Motor neuron (in vitro differentiated cells): Measurements from ENCODE around the gene POLE2. TPM values are rescaled to one million over a fixed set of nuclear protein-coding genes. Genes with fewer than 3 reads are reported as not detected.
"Not testable (repeated sequence)": the region's sequence is repeated elsewhere in the genome, so short reads cannot be mapped to it uniquely, and the experiment has no call there.

ENCODE experiments used
- ATAC-seq, 8 experiments: fragments of 200-7000 bp; cut with Tn5 transposase; replicated peaks in 6 of 8; 2 replicates each; pipeline ENCODE4 v1.8.0; 2021; ENCODE audit warnings: mild to moderate bottlenecking in 8 of 8, moderate library complexity in 8 of 8
- H3K27ac ChIP-seq, 2 donors: fragments of 250-450 bp; sonication (Bioruptor Pico); 2 replicates each; pipeline ENCODE4 v1.9.0; 2021; ENCODE audit warnings: antibody characterized with exemption in 2 of 2, mild to moderate bottlenecking in 2 of 2, moderate library complexity in 1 of 2
- H3K4me1 ChIP-seq, 2 donors: fragments of 250-450 bp; sonication (Bioruptor Pico); replicated peaks in 1 of 2; 2 replicates each; pipeline ENCODE4 v1.6.1; 2021; ENCODE audit warnings: antibody characterized with exemption in 2 of 2, mild to moderate bottlenecking in 2 of 2, moderate library complexity in 1 of 2
- H3K4me3 ChIP-seq, 5 donors: fragments of 250-450 bp; sonication (Bioruptor Pico); 2 replicates each; pipeline ENCODE4 v1.9.0; 2021; ENCODE audit warnings: antibody characterized with exemption in 5 of 5, mild to moderate bottlenecking in 5 of 5, moderate library complexity in 4 of 5
- WGBS, 10 experiments: fragments of 450-650 bp; shearing (Covaris generic); methylation state at CpG; one replicate each; pipeline ENCODE4 v1.0.0; 2022; 5-methylcytosine and 5-hydroxymethylcytosine counted together
- in situ Hi-C, 9 experiments: fragments of 400-800 bp; cut with MboI; loops; one replicate each; pipeline ENCODE4 v1.15.0; 2021; ENCODE audit warnings: low sequenced_read_pairs in 9 of 9, low pct_unique_long_range_greater_than_20kb in 2 of 9; ENCODE audit not compliant: unreplicated experiment in 9 of 9
- total RNA-seq, 8 experiments: library from RNA; unstranded; fragments of 300-600 nt; gene quantifications; 2 replicates each; pipeline versions ENCODE4 v1.2.3 to v1.2.4, GENCODE V29; 2022

Gene POLE2
- total RNA-seq, 8 experiments from 2014 or later = 2.3 to 18.3 (median 4.6) TPM; not detected in 1

- ATAC-seq = peak; percentile 73 to 86 (median 80)
- in situ Hi-C loops = no loop called here
- Histone ChIP-seq H3K4me1 (peaks cover 4 to 8% of the 10 kb centered on the region in 2 donors), H3K27ac (peak within 1 kb of the TSS; percentile 89 to 92), H3K4me3 (peak within 1 kb of the TSS; percentile 55 to 65 (median 58))
- 0 to 29% (median 14%) methylated on average over 6 to 23 of the region's 88 CpGs for WGBS, 10 experiments
Measured at GRCh38 chr14:49692811-49693734, 5.1 kb upstream of the POLE2 start, which contains the start of gene KLHDC1. TSS of gene KLHDC1 (plus strand) at chr14:49693120. CDS start at chr14:49693195, 75 bp downstream.

GRCh38 chr14:49692193-49692757 lies 4.3 kb upstream of the POLE2 start:
- peak in 1 of 8 experiments; percentile 1 for ATAC-seq
- H3K4me1 ChIP-seq = peaks cover 4 to 8% of the 10 kb centered on the region in 2 donors
- 11 to 80% (median 57%) methylated on average over 1 to 6 of the region's 6 CpGs for WGBS, 10 experiments
- H3K4me3 ChIP-seq = peak overlapping the region; percentile 55 to 65 (median 58)
- in situ Hi-C loops = no loop called here
- peak overlapping the region in 1 of 2 donors; percentile 92 for H3K27ac ChIP-seq

GRCh38 chr14:49691031-49691430 lies 3.0 kb upstream of the POLE2 start:
- in situ Hi-C loops = no loop called here
- ATAC-seq = no peak
- peaks cover 4 to 8% of the 10 kb centered on the region in 2 donors for H3K4me1 ChIP-seq
- no peak overlapping the region for H3K4me3 ChIP-seq
- no peak overlapping the region for H3K27ac ChIP-seq
- 20 to 100% (median 77%) methylated on average over 1 to 4 of the region's 4 CpGs for WGBS, 10 experiments

GRCh38 chr14:49688701-49689030 lies 652 bp upstream of the POLE2 start:
- no peak for ATAC-seq
- Histone ChIP-seq H3K4me1 (peaks cover 3 to 4% of the 10 kb centered on the region in 2 donors), H3K27ac (peak overlapping the region; percentile 70 to 87), H3K4me3 (peak overlapping the region in 3 of 5 donors; percentile 60 to 79 (median 66))
- whole genome bisulfite sequencing, 10 experiments = 88 to 100% (median 98%) methylated on average over 1 to 8 of the region's 8 CpGs; no CpG with 5 or more reads in 1 of the 10 experiments
- in situ Hi-C loops = no loop called here

- Histone ChIP-seq H3K4me1 (peaks cover 0 to 3% of the 10 kb centered on the region in 2 donors), H3K4me3 (no peak overlapping the region), H3K27ac (no peak overlapping the region)
- WGBS, 10 experiments = 62 to 100% (median 90%) methylated on average over 2 to 4 of the region's 4 CpGs; no CpG with 5 or more reads in 1 of the 10 experiments
- in situ Hi-C loops = no loop called here
- ATAC-seq = no peak
Measured at GRCh38 chr14:49686425-49686824, 1.6 kb downstream of the POLE2 start.

- 8 to 100% (median 80%) methylated on average over 2 of the region's 2 CpGs; no CpG with 5 or more reads in 1 of the 10 experiments for WGBS, 10 experiments
- no peak for ATAC-seq
- Histone ChIP-seq H3K4me3 (no peak overlapping the region), H3K27ac (no peak overlapping the region), H3K4me1 (no peaks in the 10 kb centered on the region)
- in situ Hi-C loops = no loop called here
Measured at GRCh38 chr14:49679271-49679670, 8.7 kb downstream of the POLE2 start.

- Histone ChIP-seq H3K27ac (no peak overlapping the region), H3K4me3 (no peak overlapping the region), H3K4me1 (no peaks in the 10 kb centered on the region)
- ATAC-seq = peak in 1 of 8 experiments; percentile 44
- 86 to 100% (median 100%) methylated on average over 1 to 2 of the region's 4 CpGs; no CpG with 5 or more reads in 4 of the 10 experiments for WGBS, 10 experiments
- in situ Hi-C loops = no loop called here
Measured at GRCh38 chr14:49677643-49678042, 10.4 kb downstream of the POLE2 start.

GRCh38 chr14:49673586-49673985 lies 14.4 kb downstream of the POLE2 start:
- no peak for ATAC-seq
- 90 to 100% (median 100%) methylated on average over 1 to 2 of the region's 2 CpGs; no CpG with 5 or more reads in 1 of the 10 experiments for WGBS, 10 experiments
- Histone ChIP-seq H3K27ac (no peak overlapping the region), H3K4me1 (no peaks in the 10 kb centered on the region), H3K4me3 (no peak overlapping the region)
- in situ Hi-C loops = no loop called here

GRCh38 chr14:49670475-49670874 lies 17.5 kb downstream of the POLE2 start:
- Histone ChIP-seq H3K4me3 (no peak overlapping the region), H3K27ac (no peak overlapping the region), H3K4me1 (no peaks in the 10 kb centered on the region)
- in situ Hi-C loops = no loop called here
- no peak for ATAC-seq

GRCh38 chr14:49659526-49660455 lies 28.2 kb downstream of the POLE2 start:
- Histone ChIP-seq H3K27ac (no peak overlapping the region), H3K4me3 (no peak overlapping the region), H3K4me1 (no peaks in the 10 kb centered on the region)
- 62 to 100% (median 93%) methylated on average over 1 to 2 of the region's 2 CpGs for WGBS, 10 experiments
- ATAC-seq = no peak
- in situ Hi-C loops = no loop called here

GRCh38 chr14:49657500-49657899 lies 30.5 kb downstream of the POLE2 start:
- WGBS, 10 experiments = 79 to 100% (median 95%) methylated on average over 1 to 5 of the region's 6 CpGs; no CpG with 5 or more reads in 3 of the 10 experiments
- H3K4me1 ChIP-seq, in situ Hi-C loops, H3K4me3 ChIP-seq, H3K27ac ChIP-seq: not testable (repeated sequence)
- ATAC-seq = peak in 2 of 8 experiments; percentile 26 to 48

GRCh38 chr14:49654511-49654910 lies 33.5 kb downstream of the POLE2 start:
- H3K4me3 ChIP-seq = no peak overlapping the region
- no peak overlapping the region for H3K27ac ChIP-seq
- ATAC-seq = no peak
- WGBS, 10 experiments = 80 to 100% (median 100%) methylated on average over 2 to 3 of the region's 3 CpGs
- no peaks in the 10 kb centered on the region for H3K4me1 ChIP-seq
- in situ Hi-C loops = no loop called here
